Colonic mucosa (tissue), 4 donors: ENCODE results near the gene SNCAIP. TPM values are rescaled to one million over a fixed set of nuclear protein-coding genes. Genes with fewer than 3 reads are reported as not detected.
A peak's percentile ranks its signal among the peaks of the same experiment; 100 is the strongest.

Experiments used
- DNase-seq: peaks from one replicate; pipeline ENCODE4 v3.0.0-alpha.2; 2020
- H3K27ac ChIP-seq: fragments of 200-600 bp; one replicate; pipeline ENCODE4 v1.8.0; 2021
- H3K27me3 ChIP-seq: fragments of 200-600 bp; one replicate; pipeline ENCODE4 v1.8.0; 2021
- H3K36me3 ChIP-seq: fragments of 200-600 bp; one replicate; pipeline ENCODE4 v1.8.0; 2021
- H3K4me1 ChIP-seq: fragments of 200-600 bp; one replicate; pipeline ENCODE4 v1.8.0; 2021; ENCODE audit warnings: mild to moderate bottlenecking
- H3K4me3 ChIP-seq: fragments of 200-600 bp; one replicate; pipeline ENCODE4 v1.8.0; 2021
- H3K9ac ChIP-seq, 2 donors: one replicate each; pipeline ENCODE4 v1.7.0; 2013; ENCODE audit warnings: control low read depth in 2 of 2, low read depth in 2 of 2, low read length in 2 of 2
- H3K9me3 ChIP-seq: fragments of 200-600 bp; one replicate; pipeline ENCODE4 v1.8.0; 2021
- intact Hi-C: fragments of 100-400 bp; cut with DNase I; formaldehyde crosslinking; loops from one replicate; pipeline ENCODE4 v1.14.1; 2022
- total RNA-seq, 2 donors: library from RNA; stranded (reverse); fragmentation: NEBNext Ultra II Directional in 1 of 2; extraction: Animal tissue kit (Norgen Biotek cat#: 25700) in 1 of 2; gene quantifications; one replicate each; pipeline ENCODE4 v1.2.1, GENCODE V29; 2021
- TF ChIP-seq, protein P1 (sequence below): fragments of 200-600 bp; IDR thresholded peaks from one replicate; pipeline ENCODE4 v1.8.0; 2022; ENCODE audit warnings: antibody characterized with exemption, mild to moderate bottlenecking
- donor health status: healthy.
- donor health status: DM: no; HTN: no; CAD: no.
- donor health status: DM: no; HTN: no; CAD: no.

The SNCAIP gene
- total RNA-seq, 2 donors from 2014 or later, result 0.84 to 1.3 TPM

DNA sequence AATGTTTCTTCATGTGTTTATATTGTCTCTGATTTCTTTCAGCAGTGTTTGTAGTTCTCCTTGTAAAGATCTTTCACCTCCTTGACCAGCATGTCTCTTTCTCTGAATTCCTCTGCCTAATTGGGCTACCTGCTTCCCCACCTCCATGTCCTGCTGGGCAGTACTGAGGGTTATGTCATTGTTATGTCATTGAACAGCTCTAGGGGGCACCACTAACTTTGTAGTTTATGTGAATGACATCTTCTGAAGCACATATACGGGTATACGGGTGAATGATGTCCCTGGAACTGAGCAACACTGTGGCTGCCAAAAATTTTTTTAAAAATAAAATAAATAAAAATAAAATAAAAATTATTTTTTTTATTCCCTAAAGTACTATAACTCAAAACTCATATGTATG, 16.9 kb upstream of the SNCAIP start:
- Histone ChIP-seq H3K27ac (no peak overlapping the region), H3K36me3 (no peaks in the 10 kb centered on the region), H3K9me3 (no peaks in the 10 kb centered on the region), H3K9ac (no peak overlapping the region), H3K4me1 (no peaks in the 10 kb centered on the region), H3K4me3 (no peak overlapping the region), H3K27me3 (no peaks in the 10 kb centered on the region)
- intact Hi-C loops, result loop anchor here (10.0 kb wide), 2 partner anchors 120 to 200 kb away; no protein-coding TSS in a partner anchor
- no peak for DNase-seq
- TF ChIP-seq, protein P1, sequence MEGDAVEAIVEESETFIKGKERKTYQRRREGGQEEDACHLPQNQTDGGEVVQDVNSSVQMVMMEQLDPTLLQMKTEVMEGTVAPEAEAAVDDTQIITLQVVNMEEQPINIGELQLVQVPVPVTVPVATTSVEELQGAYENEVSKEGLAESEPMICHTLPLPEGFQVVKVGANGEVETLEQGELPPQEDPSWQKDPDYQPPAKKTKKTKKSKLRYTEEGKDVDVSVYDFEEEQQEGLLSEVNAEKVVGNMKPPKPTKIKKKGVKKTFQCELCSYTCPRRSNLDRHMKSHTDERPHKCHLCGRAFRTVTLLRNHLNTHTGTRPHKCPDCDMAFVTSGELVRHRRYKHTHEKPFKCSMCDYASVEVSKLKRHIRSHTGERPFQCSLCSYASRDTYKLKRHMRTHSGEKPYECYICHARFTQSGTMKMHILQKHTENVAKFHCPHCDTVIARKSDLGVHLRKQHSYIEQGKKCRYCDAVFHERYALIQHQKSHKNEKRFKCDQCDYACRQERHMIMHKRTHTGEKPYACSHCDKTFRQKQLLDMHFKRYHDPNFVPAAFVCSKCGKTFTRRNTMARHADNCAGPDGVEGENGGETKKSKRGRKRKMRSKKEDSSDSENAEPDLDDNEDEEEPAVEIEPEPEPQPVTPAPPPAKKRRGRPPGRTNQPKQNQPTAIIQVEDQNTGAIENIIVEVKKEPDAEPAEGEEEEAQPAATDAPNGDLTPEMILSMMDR, result peak; percentile 13

DNA sequence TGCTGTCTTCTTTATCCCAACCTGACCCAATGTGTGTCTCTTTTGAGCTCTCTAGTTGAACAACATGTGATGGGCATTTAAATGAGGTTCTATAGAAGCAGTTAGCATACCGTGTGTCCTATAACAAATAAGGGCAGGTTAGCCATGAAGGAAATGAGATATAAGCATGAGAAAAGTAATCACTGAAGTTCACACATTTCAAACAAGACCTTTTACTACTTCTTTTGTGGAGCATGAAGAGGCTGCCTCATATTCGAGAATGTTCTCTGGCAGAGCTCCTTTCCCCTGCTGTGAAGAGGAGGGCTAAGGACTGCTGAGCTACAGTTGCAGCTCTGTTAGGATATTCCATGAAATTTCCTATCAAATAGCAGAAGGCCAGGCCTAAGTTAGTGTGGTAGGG, 15.2 kb upstream of the SNCAIP start:
- Histone ChIP-seq H3K4me1 (no peaks in the 10 kb centered on the region), H3K36me3 (no peaks in the 10 kb centered on the region), H3K9ac (no peak overlapping the region), H3K27ac (no peak overlapping the region), H3K27me3 (no peaks in the 10 kb centered on the region), H3K4me3 (no peak overlapping the region), H3K9me3 (no peaks in the 10 kb centered on the region)
- DNase-seq, result no peak
- TF ChIP-seq, protein P1, result no peak
- intact Hi-C loops, result loop anchor here (10.0 kb wide), 2 partner anchors 118 to 198 kb away; no protein-coding TSS in a partner anchor

DNA sequence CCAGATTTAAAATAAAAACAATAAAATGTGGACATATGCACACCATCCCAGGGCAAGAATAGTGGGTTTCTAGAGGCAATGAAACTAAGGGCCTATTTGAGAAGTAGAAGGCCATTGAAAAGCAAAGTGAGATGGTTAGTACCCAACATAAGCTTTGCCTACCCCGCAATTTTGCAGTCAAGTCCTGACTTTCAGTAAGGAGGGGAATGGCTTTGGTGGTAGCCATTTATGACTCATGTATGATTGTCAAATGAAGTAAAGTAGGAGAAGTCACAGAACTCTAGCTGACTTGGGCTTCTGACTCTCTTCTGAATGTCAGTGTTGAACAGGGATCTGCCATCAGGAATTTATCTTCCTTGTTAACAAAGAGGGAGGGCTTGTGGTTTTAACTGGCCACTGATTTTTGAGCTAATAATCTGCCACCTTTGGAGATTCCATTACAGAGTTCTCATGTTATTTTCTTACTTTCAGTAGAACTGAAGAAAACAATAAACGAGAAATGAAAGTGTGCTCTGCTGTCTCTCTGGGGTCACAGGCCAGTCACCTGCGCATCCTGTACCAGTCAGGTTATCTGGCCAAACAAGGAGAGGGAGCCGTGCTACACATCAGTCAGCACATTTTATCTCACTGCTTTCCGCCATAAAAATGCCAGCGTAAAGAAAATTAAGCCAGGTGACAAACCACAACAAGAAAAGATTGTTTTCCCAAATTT, 14.3 kb upstream of the SNCAIP start:
- no peak for DNase-seq
- intact Hi-C loops, result loop anchor here (10.0 kb wide), 2 partner anchors 117 to 197 kb away; no protein-coding TSS in a partner anchor
- no peaks in the 10 kb centered on the region for H3K9me3 ChIP-seq
- no peaks in the 10 kb centered on the region for H3K27me3 ChIP-seq
- TF ChIP-seq, protein P1, result no peak
- H3K4me1 ChIP-seq, result no peaks in the 10 kb centered on the region
- no peak overlapping the region for H3K4me3 ChIP-seq
- no peak overlapping the region for H3K9ac ChIP-seq
- no peaks in the 10 kb centered on the region for H3K36me3 ChIP-seq
- no peak overlapping the region for H3K27ac ChIP-seq

DNA sequence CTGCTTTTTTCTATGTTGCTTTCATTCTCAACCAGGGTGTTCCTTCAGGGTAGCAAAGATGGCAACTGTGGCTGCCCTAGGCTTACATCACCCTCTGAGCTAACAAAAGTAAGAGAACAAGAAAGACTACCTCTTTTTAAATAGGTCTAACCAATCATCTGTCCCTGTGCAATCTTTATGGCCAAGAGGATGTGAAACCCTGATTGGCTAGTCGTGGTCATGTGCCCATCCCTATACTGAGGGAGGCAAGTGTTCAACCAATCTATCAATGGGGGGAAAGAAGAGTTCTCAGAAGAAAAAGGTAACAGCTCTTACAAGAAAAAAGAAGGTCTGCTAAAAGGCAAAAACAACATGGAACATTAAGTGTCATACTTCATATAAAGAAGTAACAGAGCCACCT, 11.7 kb upstream of the SNCAIP start:
- H3K9me3 ChIP-seq, result no peaks in the 10 kb centered on the region
- H3K4me3 ChIP-seq, result no peak overlapping the region
- no peaks in the 10 kb centered on the region for H3K27me3 ChIP-seq
- TF ChIP-seq, protein P1, result no peak
- DNase-seq, result no peak
- H3K4me1 ChIP-seq, result no peaks in the 10 kb centered on the region
- intact Hi-C loops, result no loop called here
- no peak overlapping the region for H3K27ac ChIP-seq
- no peak overlapping the region for H3K9ac ChIP-seq
- no peaks in the 10 kb centered on the region for H3K36me3 ChIP-seq

DNA sequence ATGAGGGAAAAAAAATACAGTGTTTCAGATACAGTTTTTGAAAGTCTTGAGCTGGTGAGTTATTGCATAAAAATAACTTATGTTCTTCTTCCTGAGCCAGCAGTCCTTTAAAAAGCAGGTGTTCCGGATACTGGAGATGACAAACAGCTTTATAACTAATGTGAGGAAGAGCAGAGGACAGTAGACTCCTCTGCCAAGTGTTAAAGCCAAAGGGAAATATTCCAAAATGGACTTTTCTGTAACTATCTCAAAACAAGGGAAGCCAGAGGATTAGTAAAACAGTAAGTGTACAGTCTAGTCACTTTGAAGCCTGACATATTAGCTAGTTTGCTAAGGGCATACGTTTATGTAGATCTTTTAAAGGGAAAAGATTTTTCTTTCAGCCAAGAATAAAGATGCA, 11.0 kb upstream of the SNCAIP start:
- H3K9me3 ChIP-seq, result no peaks in the 10 kb centered on the region
- no peak overlapping the region for H3K27ac ChIP-seq
- intact Hi-C loops, result no loop called here
- no peak overlapping the region for H3K9ac ChIP-seq
- H3K27me3 ChIP-seq, result no peaks in the 10 kb centered on the region
- no peaks in the 10 kb centered on the region for H3K4me1 ChIP-seq
- no peak for DNase-seq
- no peak overlapping the region for H3K4me3 ChIP-seq
- TF ChIP-seq, protein P1, result no peak
- H3K36me3 ChIP-seq, result no peaks in the 10 kb centered on the region
